Heart left ventricle (tissue), 13 donors: ENCODE measurements around the gene RABL3.

Experiments used
- POLR2A ChIP-seq, 2 donors: fragments of 450-650 bp; IDR thresholded peaks; one replicate each; pipeline ENCODE4 v1.6.1; 2017; ENCODE audit warnings: antibody characterized with exemption in 2 of 2, mild to moderate bottlenecking in 2 of 2, moderate library complexity in 2 of 2
- TF ChIP-seq, protein P1 (sequence below), 12 donors: fragments of 200-600 bp; sonication (generic) in 4 of 12; IDR thresholded peaks; one replicate each; pipeline versions ENCODE4 v1.5.0 to v1.8.0; 2018 to 2022; ENCODE audit warnings: antibody characterized with exemption in 12 of 12, mild to moderate bottlenecking in 5 of 12
- donor health status: ischemic (EF 13 %, LVEDD 7.1; RV severe dilation, severe dysfunction).
- donor health status: DM: no; HTN: yes; CAD: no.
- donor health status: DM: no; HTN: no; CAD: no.
- donor health status: ischemic (EF 25% LVEDD 6.9; RV normal size, moderate dysfunction).
- donor health status: ischemic (EF 25% LVEDD 5.7; RV mildly dilated, moderate dysfunction).
- donor health status: ischemic (EF 35%, LVEDD 5.7; RV mildly dilated, moderate dysfunction).
- donor health status: nonischemic (EF 11% LVEDD 7.7; RV severe dilation, severe dysfunction).
- donor health status: DM: yes; HTN: yes; CAD: no.
- donor health status: PGD.
- donor health status: ischemic (EF 29% LVEDD 5.4; RV normal size, mild dysfunction).
- donor health status: nonischemic (EF 23%, LVEDD 6.1; RV moderate dilation, normal function).

DNA sequence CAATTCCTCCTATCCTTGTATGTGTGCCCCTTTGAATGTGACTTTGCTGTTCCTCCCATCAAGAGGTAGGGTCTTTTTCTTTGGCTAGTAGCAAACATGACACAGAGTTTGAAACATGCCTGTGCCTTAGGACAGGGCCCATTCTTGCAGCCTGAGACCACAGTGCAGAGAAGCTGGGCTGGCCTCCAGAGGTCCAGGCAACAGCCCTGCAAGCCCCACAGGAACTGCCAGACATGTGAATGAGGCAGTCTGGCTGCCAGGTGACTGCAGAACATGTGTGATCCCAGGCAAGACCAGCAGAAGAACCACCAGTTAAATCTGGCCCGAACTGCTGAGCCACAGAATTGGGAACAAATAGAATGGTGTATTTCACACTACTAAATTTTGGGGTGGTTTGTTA lies 59.1 kb downstream of the RABL3 start:
- no peak for TF ChIP-seq POLR2A (IDR thresholded peaks at IDR 0.05)
- TF ChIP-seq, protein P1, sequence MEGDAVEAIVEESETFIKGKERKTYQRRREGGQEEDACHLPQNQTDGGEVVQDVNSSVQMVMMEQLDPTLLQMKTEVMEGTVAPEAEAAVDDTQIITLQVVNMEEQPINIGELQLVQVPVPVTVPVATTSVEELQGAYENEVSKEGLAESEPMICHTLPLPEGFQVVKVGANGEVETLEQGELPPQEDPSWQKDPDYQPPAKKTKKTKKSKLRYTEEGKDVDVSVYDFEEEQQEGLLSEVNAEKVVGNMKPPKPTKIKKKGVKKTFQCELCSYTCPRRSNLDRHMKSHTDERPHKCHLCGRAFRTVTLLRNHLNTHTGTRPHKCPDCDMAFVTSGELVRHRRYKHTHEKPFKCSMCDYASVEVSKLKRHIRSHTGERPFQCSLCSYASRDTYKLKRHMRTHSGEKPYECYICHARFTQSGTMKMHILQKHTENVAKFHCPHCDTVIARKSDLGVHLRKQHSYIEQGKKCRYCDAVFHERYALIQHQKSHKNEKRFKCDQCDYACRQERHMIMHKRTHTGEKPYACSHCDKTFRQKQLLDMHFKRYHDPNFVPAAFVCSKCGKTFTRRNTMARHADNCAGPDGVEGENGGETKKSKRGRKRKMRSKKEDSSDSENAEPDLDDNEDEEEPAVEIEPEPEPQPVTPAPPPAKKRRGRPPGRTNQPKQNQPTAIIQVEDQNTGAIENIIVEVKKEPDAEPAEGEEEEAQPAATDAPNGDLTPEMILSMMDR (IDR thresholded peaks at IDR 0.05), result no peak
